Measurements from ENCODE around the gene LCN10. TPM values are rescaled to one million over a fixed set of nuclear protein-coding genes. Genes with fewer than 3 reads are reported as not detected.

LCN10 gene
- total and polyA plus RNA-seq, 10 of the 15 experiments (the other 5 are each of a cell fraction or from before 2014, with no cell fraction given), result 0.06 to 1.3 (median 0.21) TPM; not detected in 1

GRCh38 chr9:136779808-136780207, 37.1 kb upstream of the LCN10 start:
- H3K9ac ChIP-seq (ENCODE audit: control insufficient read depth, insufficient read depth, low read length), result no peak overlapping the region
- POLR2A ChIA-PET, result interaction anchor here (0.5 kb wide), 1 partner anchor 222 kb away, joined by 3 read pairs; no protein-coding TSS in a partner anchor
- ATAC-seq (no peak), FAIRE-seq (no peak), DNase-seq (ENCODE audit: low read depth, low spot score) (no peak)
- no TSS peak for BruUV-seq (replicated peaks)
- WGBS (ENCODE audit: insufficient coverage, insufficient replicate concordance, low lambda C conversion rate, missing lambda C conversion rate), result 55% methylated on average over 5 of the region's 5 CpGs
- RAD21 ChIA-PET (ENCODE audit: unreplicated experiment), result no interaction called here
- H3K79me2 ChIP-seq (ENCODE audit: control insufficient read depth, insufficient read depth, low read length), result no peaks in the 10 kb centered on the region
- no peaks in the 10 kb centered on the region for H4K20me1 ChIP-seq (ENCODE audit: control insufficient read depth, insufficient read depth)
- H3K4me1 ChIP-seq (ENCODE audit: control insufficient read depth, insufficient read depth, low read length), result no peaks in the 10 kb centered on the region; the same call in 1 of the 2 replicates
- in situ Hi-C loops (cut with MboI) (no loop called here), intact Hi-C loops (cut with micrococcal nuclease; ENCODE audit: unreplicated experiment) (no loop called here)
- H3K36me3 ChIP-seq (ENCODE audit: control insufficient read depth in 2 of 2, insufficient read depth in 2 of 2, low read length in 1 of 2), result no peaks in the 10 kb centered on the region
- CTCF ChIA-PET, result interaction anchor here (0.7 to 13.1 kb wide), 3 partner anchors 10 to 249 kb away, joined by 3 to 163 read pairs (median 4); no protein-coding TSS in a partner anchor
- TF ChIP-seq IRF5 (IDR thresholded peaks at IDR 0.05; ENCODE audit: borderline replicate concordance) (no peak), SRF (IDR thresholded peaks at IDR 0.05; ENCODE audit: low read depth in 2 of 2, low read length in 2 of 2) (no peak), WRNIP1 (IDR thresholded peaks at IDR 0.05; ENCODE audit: borderline replicate concordance, low read depth, low read length) (no peak), SP1 (IDR thresholded peaks at IDR 0.05; ENCODE audit: low read depth, low read length) (no peak), IRF4 (IDR thresholded peaks at IDR 0.05; ENCODE audit: low read depth, low read length) (no peak), TARDBP (IDR thresholded peaks at IDR 0.05; ENCODE audit: borderline replicate concordance) (no peak), NFYA (IDR thresholded peaks at IDR 0.05; ENCODE audit: borderline replicate concordance, low read depth, low read length) (no peak), TCF7 (IDR thresholded peaks at IDR 0.05; ENCODE audit: borderline replicate concordance) (no peak), USF2 (IDR thresholded peaks at IDR 0.05; ENCODE audit: borderline replicate concordance, low read depth, low read length) (no peak), PAX5 (IDR thresholded peaks at IDR 0.05; ENCODE audit: borderline replicate concordance, low read depth, low read length) (no peak)
- no peak overlapping the region for H3K27ac ChIP-seq (ENCODE audit: control insufficient read depth, insufficient read depth)
- no peaks in the 10 kb centered on the region; the same call in 2 of the 3 replicates for H3K9me3 ChIP-seq (replicated peaks; ENCODE audit: control insufficient read depth, insufficient read depth, low read length)
- H3K4me3 ChIP-seq, result no peak overlapping the region
- no peak overlapping the region for H3K4me2 ChIP-seq (ENCODE audit: control insufficient read depth, insufficient read depth)
- H2AFZ ChIP-seq (ENCODE audit: control insufficient read depth, low read depth, low read length), result no peak overlapping the region
- H3K27me3 ChIP-seq (replicated peaks in 1 of 2; ENCODE audit: control insufficient read depth in 2 of 2, insufficient read depth in 2 of 2, low read length in 1 of 2), result peaks cover 0 to 1% of the 10 kb centered on the region in 2 experiments; a peak in 1 of 4 replicates
- SMC1A ChIA-PET (ENCODE audit: uncharacterized antibody, unreplicated experiment), result no interaction called here

All from GM12878 (cell line).